DMS53 (cell line): ENCODE results near the gene S100A13.
A peak's percentile ranks its signal among the peaks of the same experiment; 100 is the strongest.
"Not testable (repeated sequence)": the region's sequence is repeated elsewhere in the genome, so short reads cannot be mapped to it uniquely, and the experiment has no call there.

ENCODE experiments used
- DNase-seq: peaks from one replicate; lab custom pipeline; 2025; lab: John Stamatoyannopoulos, UW

Gene S100A13

GRCh38 chr1:153648000-153648643, 20.8 kb upstream of the S100A13 start:
- no peak for DNase-seq

DNA sequence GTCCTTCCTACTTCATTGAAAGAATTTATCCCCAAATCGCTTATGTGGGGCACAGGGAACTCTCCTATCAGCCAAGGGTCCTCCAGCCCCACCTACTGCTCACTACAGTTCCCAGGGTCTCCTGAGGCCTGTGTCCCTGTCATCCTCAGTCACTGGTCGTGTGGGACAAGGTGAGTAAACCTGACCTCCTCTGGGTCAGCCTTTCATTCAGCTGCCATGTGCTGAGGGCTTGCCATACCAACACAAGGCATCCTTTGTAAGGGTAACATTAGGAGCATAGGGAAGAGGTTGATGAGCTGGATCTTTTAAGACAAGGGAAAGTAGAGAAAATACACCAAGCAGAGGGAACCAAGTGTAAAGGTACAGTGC, 20.0 kb upstream of the S100A13 start:
- DNase-seq = peak; percentile 39

DNA sequence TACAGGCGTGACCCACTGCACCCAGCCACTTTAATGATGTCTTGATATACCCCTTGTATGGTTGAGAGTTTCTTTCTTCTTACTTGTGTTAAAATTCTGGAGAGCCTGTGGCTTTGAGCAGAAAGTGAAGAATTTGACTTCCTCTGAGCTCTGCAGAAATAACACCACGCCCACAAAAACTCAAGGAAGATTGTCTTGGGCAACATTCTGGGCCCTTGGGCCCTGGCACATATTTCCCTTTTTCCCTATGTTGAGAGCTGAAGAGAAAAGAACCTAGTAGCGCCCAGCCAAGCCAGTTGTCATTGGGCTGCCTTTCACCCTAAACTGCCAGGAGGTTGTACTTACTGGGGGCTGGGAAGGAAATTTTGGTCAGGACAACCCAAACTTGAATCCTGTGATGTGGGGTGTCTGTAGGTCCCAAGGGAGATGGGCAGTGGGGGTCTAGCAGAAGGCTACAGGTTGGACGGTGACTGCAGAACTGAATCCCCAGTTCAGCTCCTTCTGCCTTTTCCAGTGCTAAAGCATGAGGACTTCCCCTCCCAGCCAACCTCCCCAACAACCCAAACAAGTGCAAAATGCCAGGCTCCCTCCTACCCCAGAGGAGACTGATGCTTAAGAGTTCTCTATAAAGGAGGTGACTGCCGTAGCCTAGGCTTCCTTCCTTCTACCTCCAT, 19.5 kb upstream of the S100A13 start:
- peak; percentile 38 for DNase-seq

- DNase-seq = no peak
These were observed 16.5 kb upstream of the S100A13 start for GRCh38 chr1:153643816-153644215.

- no peak for DNase-seq
These were observed 15.8 kb upstream of the S100A13 start for GRCh38 chr1:153643100-153643499.

- no peak for DNase-seq
These were observed 14.9 kb upstream of the S100A13 start for GRCh38 chr1:153642161-153642560.

GRCh38 chr1:153640861-153641260, 13.6 kb upstream of the S100A13 start:
- no peak for DNase-seq

GRCh38 chr1:153640213-153640612, 12.9 kb upstream of the S100A13 start:
- DNase-seq = not testable (repeated sequence)

- DNase-seq = no peak
These were observed 12.0 kb upstream of the S100A13 start for GRCh38 chr1:153639280-153639679.

GRCh38 chr1:153638261-153638660, 11.0 kb upstream of the S100A13 start:
- DNase-seq = no peak

DNA sequence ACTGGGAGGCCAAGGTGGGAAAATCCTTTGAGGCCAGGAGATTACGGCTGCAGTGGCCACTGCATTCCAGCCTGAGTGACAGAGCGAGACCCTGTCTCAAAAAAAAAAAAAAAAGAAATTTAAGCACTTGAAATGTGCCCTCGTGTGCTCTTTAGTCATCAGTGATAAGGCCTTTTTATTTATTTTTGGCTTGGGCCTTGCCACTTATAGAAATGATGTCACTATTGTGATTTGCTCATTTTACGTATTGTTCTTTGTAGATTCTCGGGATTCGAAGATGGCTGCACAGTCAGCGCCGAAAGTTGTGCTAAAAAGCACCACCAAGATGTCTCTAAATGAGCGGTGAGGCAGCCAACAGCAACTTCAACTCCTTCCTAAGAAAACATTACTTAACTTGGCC, 9.0 kb upstream of the S100A13 start:
- no peak for DNase-seq

DNA sequence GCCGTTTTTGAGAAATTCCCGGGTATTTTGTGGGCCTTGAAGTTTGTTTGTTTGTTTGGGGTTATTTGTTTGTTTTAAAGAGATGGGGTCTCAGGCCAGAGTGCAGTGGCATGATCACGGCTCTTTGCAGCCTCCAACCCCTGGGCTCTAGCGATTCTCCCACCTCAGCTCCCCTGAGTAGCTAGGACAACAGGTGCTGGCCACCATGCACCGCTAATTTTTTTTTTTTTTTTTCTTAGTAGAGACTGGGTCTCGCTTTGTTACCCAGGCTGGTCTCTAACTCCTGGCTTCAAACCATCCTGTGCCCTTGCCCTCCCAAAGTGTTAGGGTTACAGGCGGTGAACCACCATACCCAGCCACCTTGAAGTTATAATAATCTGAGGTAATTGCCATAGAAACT, 8.6 kb upstream of the S100A13 start:
- no peak for DNase-seq

DNA sequence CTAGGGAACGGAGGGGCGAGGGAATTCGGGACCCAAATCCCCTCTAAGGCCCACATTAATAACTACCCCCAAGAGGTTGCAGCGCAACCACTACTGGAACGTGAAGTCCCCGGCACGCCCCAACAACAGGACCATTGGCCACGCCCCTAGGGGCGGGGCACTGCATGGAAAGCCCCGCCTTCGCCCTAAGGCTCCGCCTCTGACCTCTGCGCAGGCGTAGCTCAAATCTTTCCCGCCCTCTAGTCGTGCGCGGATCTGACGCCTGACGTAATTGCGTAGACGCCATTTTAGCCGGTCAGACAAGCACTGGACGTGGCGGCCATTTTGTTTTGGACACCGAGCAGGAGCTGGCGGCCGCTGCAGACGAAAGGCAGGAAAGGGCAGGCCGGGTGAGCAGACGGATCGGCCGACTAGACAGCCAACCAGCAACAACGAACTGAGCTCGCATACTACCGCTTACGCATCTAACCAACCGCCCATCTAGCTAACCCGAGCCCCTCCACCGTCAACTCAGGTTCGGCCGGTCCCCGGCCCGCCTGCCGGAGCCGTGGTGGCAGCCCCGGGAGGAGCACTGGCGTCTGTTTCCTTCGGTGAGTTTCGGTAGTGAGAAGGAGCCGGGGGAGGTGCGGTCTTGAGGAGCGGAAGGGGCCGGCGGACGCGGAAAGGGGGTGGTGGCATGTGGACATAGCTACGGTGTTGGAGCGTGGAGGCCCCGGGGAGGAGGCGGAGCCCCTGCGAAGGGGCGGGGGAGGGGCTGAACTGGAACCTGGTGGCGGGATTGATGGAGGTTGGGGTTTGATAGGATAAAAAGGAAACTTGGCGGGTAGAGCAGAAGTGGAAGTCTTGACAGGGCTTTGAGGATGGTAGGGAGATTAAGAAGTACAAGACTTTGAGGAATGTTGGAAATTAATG, 6.7 kb upstream of the S100A13 start, which contains the start of gene CHTOP:
Gene CHTOP, plus strand, starts transcription at position 313 of the 912 bp plus-strand sequence. CDS start 2,523 bp downstream, outside the sequence.
- DNase-seq = peak; percentile 99

DNA sequence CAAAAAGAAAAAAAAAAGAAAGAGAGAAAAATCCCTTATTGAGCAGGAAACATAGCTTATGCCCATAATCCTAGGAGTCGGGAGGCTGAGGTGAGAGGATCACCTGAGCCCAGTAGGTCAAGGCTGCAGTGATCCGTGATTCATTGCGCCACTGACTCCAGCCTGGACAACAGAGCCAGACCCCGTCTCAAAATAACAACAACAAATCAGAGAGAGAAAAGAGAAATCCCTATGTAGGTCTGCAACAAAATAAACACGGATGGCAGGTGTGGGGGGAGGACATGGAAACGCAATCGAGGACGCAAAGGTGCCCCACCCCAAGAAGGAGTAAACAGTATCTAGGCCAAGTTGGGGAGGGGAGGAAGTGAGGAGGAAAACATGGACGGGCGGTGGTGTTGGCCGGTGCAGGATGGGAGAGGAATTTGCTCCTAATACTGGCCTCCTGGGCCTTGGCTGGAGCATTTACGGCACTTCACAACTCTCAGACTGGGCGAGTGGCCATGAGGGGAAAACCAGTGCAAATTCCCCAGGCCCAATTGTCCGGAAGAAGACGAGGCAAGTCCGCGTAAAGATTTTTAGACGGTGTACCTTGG, 6.0 kb upstream of the S100A13 start:
- DNase-seq = no peak

DNA sequence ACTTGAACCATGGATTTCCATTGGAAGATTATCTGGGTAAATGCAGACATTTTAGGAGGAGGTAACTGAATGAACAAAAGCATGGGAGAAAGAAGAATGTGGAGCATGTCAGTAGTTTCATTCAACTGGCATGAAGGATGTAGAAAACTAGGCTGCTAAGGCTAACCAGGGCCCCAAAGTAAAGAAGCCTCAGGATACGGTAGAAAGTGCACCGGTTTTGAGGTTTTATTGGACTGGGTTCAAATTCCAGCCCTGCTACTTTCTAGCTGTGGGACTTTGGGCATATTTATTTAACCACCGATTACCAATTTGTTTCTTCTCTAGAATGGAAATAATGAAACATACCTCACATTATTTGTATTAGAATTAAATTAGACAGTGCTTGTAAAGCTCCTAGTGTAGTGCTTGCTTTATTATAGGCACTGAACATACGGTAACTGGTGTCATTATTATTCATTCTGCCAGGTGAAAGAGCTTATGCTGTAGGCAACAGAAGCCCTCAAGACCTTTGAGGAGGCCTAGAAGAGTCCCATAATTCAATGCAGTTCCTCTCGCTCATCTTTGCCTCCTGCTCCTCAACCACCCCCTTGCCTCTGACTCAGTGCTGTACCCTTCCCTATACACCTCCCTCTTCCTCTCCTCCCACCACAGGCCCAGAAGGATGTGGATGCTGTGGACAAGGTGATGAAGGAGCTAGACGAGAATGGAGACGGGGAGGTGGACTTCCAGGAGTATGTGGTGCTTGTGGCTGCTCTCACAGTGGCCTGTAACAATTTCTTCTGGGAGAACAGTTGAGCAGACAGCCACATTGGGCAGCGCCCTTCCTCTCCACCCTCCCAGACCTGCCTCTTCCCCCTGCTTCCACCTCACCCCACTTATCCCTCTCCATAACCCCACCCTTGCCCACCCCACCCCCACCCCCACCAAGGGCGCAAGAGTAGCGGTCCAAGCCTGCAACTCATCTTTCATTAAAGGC, 4.0 kb upstream of the S100A13 start:
- no peak for DNase-seq

GRCh38 chr1:153630384-153630783, 3.1 kb upstream of the S100A13 start:
- DNase-seq = no peak

DNA sequence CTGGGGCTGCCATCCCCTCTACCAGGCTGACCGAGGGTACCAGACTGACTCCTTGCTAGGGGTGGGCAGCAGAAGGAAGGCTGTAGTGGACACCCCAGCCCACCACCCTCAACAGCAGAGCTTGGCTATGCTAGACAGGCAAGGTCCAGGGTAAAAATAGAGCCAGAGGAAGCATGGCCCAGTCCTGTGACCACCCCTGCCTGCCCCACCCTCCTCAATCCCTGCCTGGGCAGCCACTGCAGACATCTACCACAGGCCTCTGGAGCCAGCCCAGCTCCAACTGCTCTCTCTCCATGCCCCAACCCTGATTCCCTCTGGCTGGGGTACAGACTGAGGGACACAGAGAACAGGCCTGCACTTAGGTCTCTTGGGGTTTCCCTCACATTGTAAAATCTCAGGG, 2.7 kb upstream of the S100A13 start:
- DNase-seq = no peak

- DNase-seq = no peak
These were observed 2.0 kb upstream of the S100A13 start for GRCh38 chr1:153629343-153629665.

- no peak for DNase-seq
These were observed 1.5 kb upstream of the S100A13 start for GRCh38 chr1:153628638-153629342.

GRCh38 chr1:153627715-153628626, 666 bp upstream of the S100A13 start, which contains the start of gene S100A1:
Gene S100A1 (plus strand): TSS chr1:153628434. CDS start chr1:153630522, 2,088 bp downstream.
- DNase-seq = peak; percentile 33
